Heart left ventricle (tissue), 13 donors: ENCODE data around the gene EPHB1.

ENCODE experiments used
- CTCF ChIP-seq, 12 donors: fragments of 200-600 bp; sonication (generic) in 4 of 12; IDR thresholded peaks; one replicate each; pipeline versions ENCODE4 v1.5.0 to v1.8.0; 2018 to 2022; ENCODE audit warnings: antibody characterized with exemption in 12 of 12, mild to moderate bottlenecking in 5 of 12
- POLR2A ChIP-seq, 2 donors: fragments of 450-650 bp; IDR thresholded peaks; one replicate each; pipeline ENCODE4 v1.6.1; 2017; ENCODE audit warnings: antibody characterized with exemption in 2 of 2, mild to moderate bottlenecking in 2 of 2, moderate library complexity in 2 of 2
- donor health status: ischemic (EF 13 %, LVEDD 7.1; RV severe dilation, severe dysfunction).
- donor health status: DM: no; HTN: yes; CAD: no.
- donor health status: DM: no; HTN: no; CAD: no.
- donor health status: ischemic (EF 25% LVEDD 6.9; RV normal size, moderate dysfunction).
- donor health status: ischemic (EF 25% LVEDD 5.7; RV mildly dilated, moderate dysfunction).
- donor health status: ischemic (EF 35%, LVEDD 5.7; RV mildly dilated, moderate dysfunction).
- donor health status: nonischemic (EF 11% LVEDD 7.7; RV severe dilation, severe dysfunction).
- donor health status: DM: yes; HTN: yes; CAD: no.
- donor health status: PGD.
- donor health status: ischemic (EF 29% LVEDD 5.4; RV normal size, mild dysfunction).
- donor health status: nonischemic (EF 23%, LVEDD 6.1; RV moderate dilation, normal function).

- TF ChIP-seq CTCF (IDR thresholded peaks at IDR 0.05) (no peak), POLR2A (IDR thresholded peaks at IDR 0.05) (no peak)
These were observed 1.5 kb upstream of the EPHB1 start for GRCh38 chr3:134793562-134793961.
